GM19463 (cell line): ENCODE data around the gene ELOB.

Source experiments
- ATAC-seq: cut with Tn5 transposase; IDR thresholded peaks from one replicate; pipeline ENCODE4 v1.9.1; 2021; ENCODE audit warnings: mild to moderate bottlenecking, moderate library complexity; ENCODE audit not compliant: unreplicated experiment

The ELOB gene

GRCh38 chr16:2784358-2785100, 7.4 kb upstream of the ELOB start:
- ATAC-seq, result no peak

DNA sequence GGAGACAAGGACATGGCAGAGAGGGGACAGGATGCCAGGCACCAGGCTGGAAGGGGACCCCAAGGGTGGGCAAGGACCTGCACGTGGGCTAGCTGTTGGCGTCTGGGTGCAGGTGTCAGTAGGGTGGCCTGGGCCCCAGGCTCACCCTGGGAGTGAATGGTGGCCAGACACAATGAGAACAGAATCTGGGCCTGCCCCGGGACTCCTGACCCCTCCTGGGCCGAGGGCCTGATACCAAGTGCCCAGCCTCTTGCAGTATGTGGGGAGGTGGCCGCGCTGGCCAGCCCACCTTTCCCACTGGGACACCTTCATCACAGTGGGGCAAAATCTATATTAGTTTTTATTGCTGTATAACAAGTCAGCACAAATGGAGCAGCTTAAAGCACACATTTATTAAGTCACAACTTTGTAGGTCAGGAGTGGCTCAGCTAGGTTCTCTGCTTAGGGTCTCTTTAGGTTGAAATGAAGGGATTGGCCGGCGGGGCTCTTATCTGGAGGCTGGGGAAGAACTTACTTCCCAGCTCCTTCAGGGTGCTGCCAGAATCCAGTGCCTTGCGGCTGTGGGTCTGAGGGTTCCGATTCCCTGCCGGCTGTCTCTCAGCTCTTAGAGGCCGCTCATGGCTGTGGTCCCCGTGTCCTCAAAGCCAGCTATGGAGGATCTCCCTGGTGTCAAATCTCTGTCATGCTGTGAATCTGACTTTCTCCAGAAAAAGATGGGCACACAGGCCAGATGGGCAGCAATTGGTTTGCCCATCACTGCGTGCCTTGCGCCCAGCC, 6.7 kb upstream of the ELOB start:
- ATAC-seq, result no peak

- no peak for ATAC-seq
Measured at GRCh38 chr16:2782583-2783351, 5.7 kb upstream of the ELOB start.

DNA sequence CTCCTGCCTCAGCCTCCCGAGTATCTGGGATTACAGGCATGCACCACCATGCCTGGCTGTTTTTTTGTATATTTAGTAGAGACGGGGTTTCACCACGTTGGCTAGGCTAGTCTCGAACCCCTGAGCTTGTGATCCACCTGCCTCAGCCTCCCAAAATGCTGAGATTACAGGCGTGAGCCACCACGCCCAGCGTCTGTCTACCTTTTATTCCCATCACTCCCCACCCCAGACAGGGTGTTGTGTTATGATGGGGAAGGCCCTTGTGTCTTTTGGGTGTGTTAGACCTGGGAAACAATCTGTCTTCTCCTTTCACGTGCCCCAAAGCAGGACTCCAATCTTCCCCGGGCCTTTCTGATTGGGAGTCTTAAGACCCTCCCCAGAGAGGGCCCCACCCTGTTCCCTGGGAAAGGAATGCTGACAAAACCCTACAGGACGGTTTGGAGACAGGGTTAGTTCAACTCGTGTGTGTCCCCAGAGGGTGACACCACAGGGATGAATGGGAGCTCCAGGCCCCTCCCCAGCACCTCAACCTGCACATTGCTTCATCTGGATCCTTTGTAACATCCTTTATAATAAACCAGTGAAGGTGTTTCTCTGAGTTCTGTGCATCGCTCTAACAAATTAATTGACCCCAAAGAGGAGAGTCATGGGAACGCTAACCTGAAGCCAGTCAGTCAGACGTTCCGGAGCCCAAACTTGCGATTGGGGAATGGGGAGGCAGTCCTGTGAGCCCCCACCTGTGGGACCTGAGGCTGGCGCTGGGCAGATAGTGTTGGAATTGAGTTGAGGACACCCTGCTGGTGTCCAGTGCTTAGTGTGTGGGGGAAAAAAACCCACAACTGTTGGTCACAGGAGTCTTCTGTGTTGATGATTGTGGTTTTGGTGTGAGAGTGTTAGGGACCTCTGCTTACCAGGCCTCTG, 3.2 kb upstream of the ELOB start:
- no peak for ATAC-seq

DNA sequence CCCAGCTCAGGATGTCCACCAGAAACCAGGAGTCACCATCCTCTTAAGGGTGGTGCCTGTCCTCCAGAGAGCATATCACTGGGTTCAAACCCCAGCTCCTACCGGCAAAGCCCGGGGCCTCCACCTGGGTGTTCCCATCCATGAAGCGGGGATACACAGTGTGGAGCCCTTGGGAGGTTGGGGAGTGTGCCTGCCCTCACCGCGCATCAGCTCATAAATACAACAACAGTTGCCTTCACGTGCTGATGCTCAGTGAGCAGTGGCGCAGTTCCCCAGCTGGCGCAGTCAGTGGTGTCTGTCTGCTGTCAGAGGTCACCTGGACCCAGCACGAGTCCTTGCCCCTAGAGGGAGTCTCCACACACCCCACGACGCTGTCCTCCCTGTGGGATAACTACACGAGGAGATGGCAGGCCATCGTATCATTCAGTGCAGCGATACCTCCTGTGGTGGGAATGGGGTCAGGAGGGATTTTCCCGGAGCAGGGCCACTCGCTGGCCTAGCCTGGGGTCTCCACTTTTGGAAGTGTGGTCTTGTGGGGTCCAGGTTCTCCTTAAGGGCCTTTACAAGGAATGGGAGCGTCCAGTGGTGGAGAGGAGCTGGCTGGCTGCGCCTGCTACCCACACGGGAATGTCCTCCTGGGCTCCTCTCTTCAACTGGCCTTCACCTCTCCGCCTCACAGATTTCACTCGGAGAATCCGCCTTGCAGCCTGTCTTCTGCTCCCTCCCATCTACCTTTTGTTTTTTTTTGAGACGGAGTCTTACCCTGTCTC, 2.3 kb upstream of the ELOB start:
- no peak for ATAC-seq

GRCh38 chr16:2778630-2778958, 1.5 kb upstream of the ELOB start:
- no peak for ATAC-seq

DNA sequence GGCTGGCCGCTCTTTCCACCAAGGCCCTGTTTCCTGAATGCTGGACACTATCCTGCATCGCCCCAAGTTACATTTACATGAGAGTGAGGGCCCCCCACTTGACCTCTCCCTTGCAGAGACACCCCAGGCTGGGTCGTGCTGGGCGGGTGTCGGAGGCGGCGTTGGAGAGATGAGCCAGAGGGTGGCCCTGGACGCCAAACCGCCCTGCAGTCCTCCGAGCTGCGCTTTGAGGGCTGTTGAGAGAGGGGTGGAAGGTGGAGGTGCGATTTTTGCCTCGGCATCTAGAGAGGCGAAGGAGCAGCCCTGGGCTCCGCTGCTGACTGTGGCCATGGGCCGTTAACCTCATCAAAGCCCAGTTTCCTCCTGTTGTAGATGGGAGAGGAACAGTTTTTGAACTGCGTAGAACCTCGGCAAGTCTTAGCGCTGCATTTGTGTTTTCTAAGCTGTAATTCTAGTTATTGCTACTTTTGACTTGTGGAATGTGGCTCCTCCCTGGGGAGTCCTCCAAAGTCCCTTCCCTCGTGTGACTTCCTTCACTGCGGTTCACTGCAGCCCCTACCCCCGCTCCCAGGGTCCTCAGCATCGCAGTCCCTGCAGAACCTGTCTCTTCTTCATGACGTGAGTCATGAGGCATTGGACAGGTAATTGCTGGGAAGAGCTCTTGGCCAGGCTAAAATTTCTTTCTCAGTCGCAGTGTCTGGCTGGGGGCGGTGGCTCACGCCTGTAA, 986 bp upstream of the ELOB start:
- no peak for ATAC-seq

- ATAC-seq, result peak; percentile 26
Measured at GRCh38 chr16:2776500-2777139, 460 bp downstream of the ELOB start.

DNA sequence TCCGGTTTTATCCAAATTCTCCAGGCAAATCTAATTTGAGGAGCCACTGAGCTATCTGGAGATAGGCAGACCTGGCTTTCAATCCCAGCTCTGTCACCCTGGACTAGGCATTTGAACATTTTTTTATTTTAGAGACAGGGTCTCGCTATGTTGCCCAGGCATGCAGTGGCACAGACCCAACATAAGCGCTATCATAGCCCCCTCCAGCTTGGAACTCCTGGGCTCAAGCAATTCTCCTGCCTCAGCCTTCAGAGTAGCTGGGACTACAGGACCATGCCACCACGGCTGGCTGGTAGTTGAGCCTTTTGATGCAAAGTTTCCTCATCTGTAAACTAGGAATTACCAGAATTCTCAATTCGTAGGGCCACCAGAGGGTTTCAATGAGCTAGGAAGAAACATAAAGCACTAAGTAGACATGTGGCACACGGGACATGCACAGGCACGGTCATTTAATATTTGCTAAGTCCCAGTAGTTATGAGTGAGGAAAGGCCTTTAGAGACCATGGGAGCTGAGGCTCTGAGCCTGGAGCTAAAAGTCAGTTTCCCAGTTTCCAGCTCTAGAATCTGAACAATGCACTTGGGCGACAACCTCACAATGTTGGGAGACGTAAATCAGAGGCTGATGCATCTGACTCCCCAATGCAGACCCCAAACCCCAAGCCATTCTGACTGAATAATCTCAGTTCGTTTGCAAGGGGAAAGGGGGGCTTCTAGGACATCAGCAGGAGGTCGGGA, 1.1 kb downstream of the ELOB start:
- ATAC-seq, result no peak

GRCh38 chr16:2775131-2775716, 1.9 kb downstream of the ELOB start:
- ATAC-seq, result no peak

GRCh38 chr16:2774161-2774891, 2.8 kb downstream of the ELOB start:
- ATAC-seq, result no peak

GRCh38 chr16:2773188-2773968, 3.7 kb downstream of the ELOB start:
- ATAC-seq, result no peak

DNA sequence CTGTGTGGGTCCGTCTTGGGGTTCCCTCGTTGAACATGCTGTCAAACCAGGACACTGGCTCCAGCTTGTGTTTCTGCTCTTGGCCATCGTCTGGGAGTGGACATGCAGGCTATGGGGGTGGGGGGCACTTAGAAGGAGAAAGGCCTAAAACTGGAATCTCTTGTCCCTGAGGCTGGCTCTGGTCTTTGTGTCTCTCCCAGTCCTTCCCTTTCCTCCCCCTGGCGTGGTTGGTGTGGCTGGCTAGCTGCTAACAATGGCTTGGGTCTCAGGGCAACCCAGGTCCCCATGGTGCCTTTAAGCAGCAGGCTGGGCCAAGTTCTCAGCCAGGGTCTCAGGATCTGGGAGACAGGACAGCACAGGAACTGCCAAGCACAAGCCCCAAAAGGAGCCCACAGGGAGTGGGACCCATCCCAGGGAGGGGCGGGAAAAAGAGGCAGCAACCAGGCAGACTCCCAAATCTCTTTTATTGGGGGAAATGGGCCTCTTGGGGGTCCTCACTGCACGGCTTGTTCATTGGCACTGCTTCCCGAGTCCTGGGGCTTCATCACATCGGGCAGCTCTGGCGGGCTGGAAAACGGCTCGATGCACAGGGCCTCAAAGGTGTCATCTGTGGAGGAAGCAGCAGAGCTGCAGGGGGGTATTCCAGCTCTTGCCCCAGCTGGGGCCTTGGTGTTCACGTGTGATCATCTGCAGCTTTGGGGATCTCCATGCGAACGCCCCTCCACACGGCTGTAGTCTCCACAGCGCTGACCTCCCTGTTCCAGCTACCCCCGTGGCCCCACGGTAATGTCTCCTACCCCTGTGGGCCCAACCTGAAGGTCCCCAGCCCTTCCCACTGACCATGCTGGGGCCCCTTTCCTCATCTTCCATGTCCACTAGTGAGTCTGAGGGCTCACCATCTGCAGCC, 5.3 kb downstream of the ELOB start:
- no peak for ATAC-seq

DNA sequence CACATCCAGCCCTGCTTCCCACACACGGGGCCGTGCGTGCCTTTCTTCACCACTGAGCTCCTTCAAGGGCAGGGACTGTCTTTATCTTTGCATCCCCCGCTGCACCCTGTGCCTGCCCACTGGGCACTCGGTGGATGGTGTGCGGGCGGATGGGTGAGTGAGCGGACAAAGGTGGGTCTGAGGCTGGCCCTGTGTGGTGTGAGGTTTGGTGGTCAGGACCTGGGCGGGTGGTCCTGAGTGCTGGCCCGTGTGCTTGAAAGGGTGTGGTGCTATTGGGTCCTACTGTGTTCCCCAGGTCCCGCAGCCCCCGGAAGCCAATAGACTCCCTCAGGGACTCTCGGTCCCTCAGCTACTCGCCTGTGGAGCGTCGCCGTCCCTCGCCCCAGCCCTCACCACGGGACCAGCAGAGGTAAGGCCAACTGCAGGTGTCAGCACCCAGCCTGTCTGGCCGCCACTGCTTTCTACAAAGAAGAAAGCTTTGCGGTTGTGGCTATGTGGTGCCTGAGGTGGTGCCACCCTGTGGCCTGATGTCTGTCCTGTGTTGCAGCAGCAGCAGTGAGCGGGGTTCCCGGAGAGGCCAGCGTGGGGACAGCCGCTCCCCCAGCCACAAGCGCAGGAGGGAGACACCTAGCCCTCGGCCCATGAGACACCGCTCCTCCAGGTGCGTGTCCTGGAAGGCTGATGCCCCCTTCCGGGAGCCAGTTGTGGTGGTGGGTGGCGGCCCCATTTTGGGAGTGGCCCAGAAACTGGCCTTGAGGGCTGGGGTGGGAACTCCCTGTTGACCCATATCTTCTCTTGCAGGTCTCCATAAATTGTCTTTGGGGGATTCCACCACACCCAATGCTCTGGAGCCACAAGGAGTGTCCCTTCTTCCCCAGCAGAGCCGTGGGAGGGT, 6.8 kb downstream of the ELOB start:
- ATAC-seq, result no peak
